Spinal cord (tissue), 10 donors: ENCODE data around the gene PAPSS1. TPM values are rescaled to one million over a fixed set of nuclear protein-coding genes. Genes with fewer than 3 reads are reported as not detected.

ENCODE experiments used
- DNase-seq, 6 donors: peaks; one replicate each; pipeline versions ENCODE4 v3.0.0 to v3.0.0-alpha.2; 2013 to 2015; ENCODE audit warnings: low spot score in 6 of 6, low read depth in 4 of 6
- H3K27ac ChIP-seq: one replicate; pipeline ENCODE4 v1.5.1; 2013; ENCODE audit warnings: low read depth, low read length, control low read depth
- H3K27me3 ChIP-seq: one replicate; pipeline ENCODE4 v1.6.1; 2013; ENCODE audit warnings: low read length; ENCODE audit not compliant: control insufficient read depth, insufficient read depth
- H3K36me3 ChIP-seq: one replicate; pipeline ENCODE4 v1.6.1; 2013; ENCODE audit warnings: low read length; ENCODE audit not compliant: control insufficient read depth, insufficient read depth
- H3K4me1 ChIP-seq: one replicate; pipeline ENCODE4 v1.6.1; 2013; ENCODE audit warnings: low read length; ENCODE audit not compliant: control insufficient read depth, insufficient read depth
- H3K4me3 ChIP-seq: one replicate; pipeline ENCODE4 v1.5.1; 2013; ENCODE audit warnings: low read depth, low read length, control low read depth
- H3K9me3 ChIP-seq: one replicate; pipeline ENCODE4 v1.6.1; 2013; ENCODE audit warnings: low read length; ENCODE audit not compliant: control insufficient read depth, insufficient read depth
- WGBS: methylation state at CpG from one replicate; pipeline ENCODE4 v1.1.5; 2013; ENCODE audit warnings: missing lambda C conversion rate; ENCODE audit not compliant: insufficient coverage; 5-methylcytosine and 5-hydroxymethylcytosine counted together
- long read RNA-seq, 4 donors: transcript quantifications; one replicate each; lab custom pipeline, GENCODE V29; 2026
- polyA plus RNA-seq, 2 donors: library from polyadenylated mRNA; unstranded; fragments of 120-200 nt; gene quantifications; one replicate each; pipeline ENCODE4 v1.2.1, GENCODE V29; 2013; ENCODE audit not compliant: insufficient read length in 2 of 2
- total RNA-seq, 2 donors: library from RNA; depleted of rRNA in 1 of 2; stranded (reverse); fragments of 120-200 nt in 1 of 2; fragments of >200 nt in 1 of 2; gene quantifications; one replicate each; pipeline versions ENCODE4 v1.2.3 to v1.2.4, GENCODE V29; 2013 to 2014
- donor health status: healthy.

The PAPSS1 gene
- total RNA-seq (100 to 1,000 TPM in 1 of 2 donors, 10 to 100 TPM in 1; 74.9 to 117 TPM), polyA plus RNA-seq (100 to 1,000 TPM; 122 to 151 TPM)
- long read RNA-seq, donor 1, transcript PAPSS1-201 (12 exons, 2,731 nt), result major isoform, 39 of 39 reads
- long read RNA-seq, donor 1, partial matches to known transcripts, result 0 of 39 reads
- long read RNA-seq, donor 1, other reads (novel, unspliced or antisense), result 0 of 39 reads
- long read RNA-seq, donor 2, transcript PAPSS1-201 (12 exons, 2,731 nt), result major isoform, 17 of 17 reads
- long read RNA-seq, donor 2, partial matches to known transcripts, result 0 of 17 reads
- long read RNA-seq, donor 2, other reads (novel, unspliced or antisense), result 0 of 17 reads
- long read RNA-seq, donor 3, transcript PAPSS1-201 (12 exons, 2,731 nt), result major isoform, 23 of 23 reads
- long read RNA-seq, donor 3, partial matches to known transcripts, result 0 of 23 reads
- long read RNA-seq, donor 3, other reads (novel, unspliced or antisense), result 0 of 23 reads
- long read RNA-seq, donor 4, transcript PAPSS1-201 (12 exons, 2,731 nt), result major isoform, 27 of 41 reads
- long read RNA-seq, donor 4, partial matches to known transcripts, result 14 of 41 reads
- long read RNA-seq, donor 4, other reads (novel, unspliced or antisense), result 0 of 41 reads

GRCh38 chr4:107719922-107720722 is at the start of gene PAPSS1:
Gene PAPSS1 (minus strand): TSS chr4:107720234. CDS start chr4:107720179, 55 bp downstream.
- peak; percentile 92 to 99 (median 94) for DNase-seq
- no peaks in the 10 kb centered on the region for H3K27me3 ChIP-seq
- peaks cover 12% of the 10 kb centered on the region for H3K4me1 ChIP-seq
- H3K27ac ChIP-seq, result peak within 1 kb of the TSS; percentile 96
- no peaks in the 10 kb centered on the region for H3K36me3 ChIP-seq
- H3K4me3 ChIP-seq, result peak within 1 kb of the TSS; percentile 97
- WGBS, result under 1% methylated on average over 90 of the region's 90 CpGs
- H3K9me3 ChIP-seq, result no peaks in the 10 kb centered on the region

GRCh38 chr4:107760281-107760947 is 40.4 kb upstream of the PAPSS1 start:
- DNase-seq, result no peak
- no peaks in the 10 kb centered on the region for H3K4me1 ChIP-seq
- H3K9me3 ChIP-seq, result no peaks in the 10 kb centered on the region
- WGBS, result 78% methylated on average over 5 of the region's 10 CpGs
- H3K27me3 ChIP-seq, result no peaks in the 10 kb centered on the region
- no peak overlapping the region for H3K27ac ChIP-seq
- H3K36me3 ChIP-seq, result no peaks in the 10 kb centered on the region
- no peak overlapping the region for H3K4me3 ChIP-seq

- no peaks in the 10 kb centered on the region for H3K4me1 ChIP-seq
- no peaks in the 10 kb centered on the region for H3K27me3 ChIP-seq
- H3K36me3 ChIP-seq, result no peaks in the 10 kb centered on the region
- no peak overlapping the region for H3K4me3 ChIP-seq
- no peak overlapping the region for H3K27ac ChIP-seq
- no CpG with 5 or more reads among the region's 2 CpGs for WGBS
- no peaks in the 10 kb centered on the region for H3K9me3 ChIP-seq
- DNase-seq, result peak in 2 of 6 donors; percentile 44 to 78
These were observed 37.9 kb upstream of the PAPSS1 start for GRCh38 chr4:107757864-107758476.

GRCh38 chr4:107757283-107757682 is 37.2 kb upstream of the PAPSS1 start:
- Histone ChIP-seq H3K4me1 (no peaks in the 10 kb centered on the region), H3K27me3 (no peaks in the 10 kb centered on the region), H3K27ac (no peak overlapping the region), H3K36me3 (no peaks in the 10 kb centered on the region), H3K4me3 (no peak overlapping the region), H3K9me3 (no peaks in the 10 kb centered on the region)
- WGBS, result 89% methylated on average over 5 of the region's 5 CpGs
- DNase-seq, result no peak

- Histone ChIP-seq H3K4me1 (no peaks in the 10 kb centered on the region), H3K27me3 (no peaks in the 10 kb centered on the region), H3K36me3 (no peaks in the 10 kb centered on the region), H3K27ac (no peak overlapping the region), H3K9me3 (no peaks in the 10 kb centered on the region), H3K4me3 (no peak overlapping the region)
- 74% methylated on average over 4 of the region's 4 CpGs for WGBS
- no peak for DNase-seq
These were observed 35.9 kb upstream of the PAPSS1 start for GRCh38 chr4:107755841-107756356.

GRCh38 chr4:107751670-107752069 is 31.6 kb upstream of the PAPSS1 start:
- 83% methylated on average over 1 of the region's 2 CpGs for WGBS
- Histone ChIP-seq H3K9me3 (no peaks in the 10 kb centered on the region), H3K36me3 (no peaks in the 10 kb centered on the region), H3K4me1 (no peaks in the 10 kb centered on the region), H3K27ac (no peak overlapping the region), H3K27me3 (no peaks in the 10 kb centered on the region), H3K4me3 (no peak overlapping the region)
- DNase-seq, result no peak

GRCh38 chr4:107747748-107748486 is 27.9 kb upstream of the PAPSS1 start:
- Histone ChIP-seq H3K27me3 (no peaks in the 10 kb centered on the region), H3K9me3 (no peaks in the 10 kb centered on the region)

GRCh38 chr4:107746161-107746560 is 26.1 kb upstream of the PAPSS1 start:
- Histone ChIP-seq H3K27me3 (no peaks in the 10 kb centered on the region), H3K4me1 (no peaks in the 10 kb centered on the region), H3K36me3 (no peaks in the 10 kb centered on the region), H3K27ac (no peak overlapping the region), H3K4me3 (no peak overlapping the region), H3K9me3 (no peaks in the 10 kb centered on the region)
- no peak for DNase-seq
- no CpG with 5 or more reads among the region's 1 CpG for WGBS

More at GRCh38 chr4:107747748-107748486, 27.9 kb upstream of the PAPSS1 start:
- no peaks in the 10 kb centered on the region for H3K36me3 ChIP-seq
- peak in 1 of 6 donors; percentile 85 for DNase-seq
- WGBS, result 40% methylated on average over 1 of the region's 5 CpGs
- no peaks in the 10 kb centered on the region for H3K4me1 ChIP-seq
- no peak overlapping the region for H3K27ac ChIP-seq
- no peak overlapping the region for H3K4me3 ChIP-seq
